ENCODE data around the gene ZCCHC8.
A peak's percentile ranks its signal among the peaks of the same experiment; 100 is the strongest.
"Not testable (repeated sequence)": the region's sequence is repeated elsewhere in the genome, so short reads cannot be mapped to it uniquely, and the experiment has no call there.

The ZCCHC8 gene

GRCh38 chr12:122506393-122506938, 5.7 kb upstream of the ZCCHC8 start:
- no peak for DNase-seq

- DNase-seq: no peak
Measured at GRCh38 chr12:122505419-122506051, 4.8 kb upstream of the ZCCHC8 start.

GRCh38 chr12:122503783-122504590, 3.3 kb upstream of the ZCCHC8 start:
- no peak for DNase-seq

- no peak for DNase-seq
Measured at GRCh38 chr12:122503147-122503751, 2.5 kb upstream of the ZCCHC8 start.

GRCh38 chr12:122501489-122501989, 807 bp upstream of the ZCCHC8 start:
- no peak for DNase-seq

GRCh38 chr12:122499991-122500684, 594 bp downstream of the ZCCHC8 start:
- DNase-seq: peak; percentile 41

- no peak for DNase-seq
Measured at GRCh38 chr12:122495258-122495657, 5.5 kb downstream of the ZCCHC8 start.

- DNase-seq: not testable (repeated sequence)
Measured at GRCh38 chr12:122493222-122493621, 7.5 kb downstream of the ZCCHC8 start.

GRCh38 chr12:122491991-122492390, 8.7 kb downstream of the ZCCHC8 start:
- DNase-seq: no peak

- DNase-seq: no peak
Measured at GRCh38 chr12:122489038-122489437, 11.7 kb downstream of the ZCCHC8 start.

GRCh38 chr12:122487807-122488206, 12.9 kb downstream of the ZCCHC8 start:
- DNase-seq: not testable (repeated sequence)

- no peak for DNase-seq
Measured at GRCh38 chr12:122486805-122487426, 13.8 kb downstream of the ZCCHC8 start.

GRCh38 chr12:122486360-122486759, 14.4 kb downstream of the ZCCHC8 start:
- not testable (repeated sequence) for DNase-seq

GRCh38 chr12:122484385-122484784, 16.3 kb downstream of the ZCCHC8 start:
- DNase-seq: not testable (repeated sequence)

- no peak for DNase-seq
Measured at GRCh38 chr12:122483969-122484368, 16.8 kb downstream of the ZCCHC8 start.

GRCh38 chr12:122481861-122482260, 18.9 kb downstream of the ZCCHC8 start:
- DNase-seq: no peak

- DNase-seq: no peak
Measured at GRCh38 chr12:122480753-122481152, 20.0 kb downstream of the ZCCHC8 start.

GRCh38 chr12:122474324-122474716, 26.4 kb downstream of the ZCCHC8 start:
- no peak for DNase-seq

GRCh38 chr12:122473543-122474323, 27.0 kb downstream of the ZCCHC8 start:
- DNase-seq: no peak

GRCh38 chr12:122471324-122472226, 29.2 kb downstream of the ZCCHC8 start:
- DNase-seq: peak; percentile 29

Measured in DMS153 (cell line).